Ureter (tissue), 1 donor: Measurements from ENCODE around the gene DKK3. TPM values are rescaled to one million over a fixed set of nuclear protein-coding genes. Genes with fewer than 3 reads are reported as not detected.
"Not testable (repeated sequence)": the region's sequence is repeated elsewhere in the genome, so short reads cannot be mapped to it uniquely, and the experiment has no call there.

Experiments used
- DNase-seq: peaks from one replicate; pipeline ENCODE4 v3.0.0-alpha.2; 2020; ENCODE audit warnings: low spot score
- total RNA-seq: library from RNA; stranded (reverse); gene quantifications from one replicate; pipeline ENCODE4 v1.2.4, GENCODE V29; 2023
- donor health status: DM: yes; HTN: yes; CAD: no.

Gene DKK3
- 74.6 TPM for total RNA-seq

- DNase-seq = no peak
Measured at GRCh38 chr11:12007769-12008737, at the start of gene DKK3. Gene DKK3 (minus strand): TSS chr11:12008626. CDS start chr11:12008582, 44 bp downstream.

GRCh38 chr11:12057299-12057980 lies 49.0 kb upstream of the DKK3 start:
- no peak for DNase-seq

GRCh38 chr11:12056119-12056518 lies 47.7 kb upstream of the DKK3 start:
- DNase-seq = no peak

- DNase-seq = no peak
Measured at GRCh38 chr11:12053606-12054361, 45.4 kb upstream of the DKK3 start.

- no peak for DNase-seq
Measured at GRCh38 chr11:12052676-12053605, 44.5 kb upstream of the DKK3 start.

GRCh38 chr11:12051287-12051662 lies 42.8 kb upstream of the DKK3 start:
- no peak for DNase-seq

- no peak for DNase-seq
Measured at GRCh38 chr11:12050470-12051286, 42.3 kb upstream of the DKK3 start.

GRCh38 chr11:12048936-12049790 lies 40.7 kb upstream of the DKK3 start:
- no peak for DNase-seq

- DNase-seq = no peak
Measured at GRCh38 chr11:12046636-12047236, 38.3 kb upstream of the DKK3 start.

GRCh38 chr11:12045914-12046635 lies 37.6 kb upstream of the DKK3 start:
- DNase-seq = no peak

- DNase-seq = no peak
Measured at GRCh38 chr11:12044799-12045198, 36.4 kb upstream of the DKK3 start.

- peak; percentile 86 for DNase-seq
Measured at GRCh38 chr11:12043959-12044791, 35.7 kb upstream of the DKK3 start.

- DNase-seq = no peak
Measured at GRCh38 chr11:12043221-12043620, 34.8 kb upstream of the DKK3 start.

GRCh38 chr11:12042215-12042676 lies 33.8 kb upstream of the DKK3 start:
- no peak for DNase-seq

GRCh38 chr11:12040719-12041118 lies 32.3 kb upstream of the DKK3 start:
- not testable (repeated sequence) for DNase-seq

- no peak for DNase-seq
Measured at GRCh38 chr11:12032968-12033367, 24.5 kb upstream of the DKK3 start.
